ENCODE measurements around the gene USP2.
A peak's percentile ranks its signal among the peaks of the same experiment; 100 is the strongest.

The USP2 gene

GRCh38 chr11:119418759-119419158 is 37.3 kb upstream of the USP2 start:
- H3K4me3 ChIP-seq (ENCODE audit: low read depth, low read length) = no peak overlapping the region
- no peak for DNase-seq (ENCODE audit: low read depth, low spot score)
- no peak for TF ChIP-seq CTCF (IDR thresholded peaks at IDR 0.05; ENCODE audit: low read depth, low read length)
- in situ Hi-C loops (cut with HindIII; ENCODE audit: low sequenced_read_pairs) = no loop called here

GRCh38 chr11:119417726-119418540 is 36.4 kb upstream of the USP2 start:
- in situ Hi-C loops (cut with HindIII; ENCODE audit: low sequenced_read_pairs) = no loop called here
- no peak overlapping the region for H3K4me3 ChIP-seq (ENCODE audit: low read depth, low read length)
- no peak for TF ChIP-seq CTCF (IDR thresholded peaks at IDR 0.05; ENCODE audit: low read depth, low read length)
- peak; percentile 85 for DNase-seq (ENCODE audit: low read depth, low spot score)

GRCh38 chr11:119416606-119417580 is 35.4 kb upstream of the USP2 start:
- in situ Hi-C loops (cut with HindIII; ENCODE audit: low sequenced_read_pairs) = no loop called here
- H3K4me3 ChIP-seq (ENCODE audit: low read depth, low read length) = no peak overlapping the region
- TF ChIP-seq CTCF (IDR thresholded peaks at IDR 0.05; ENCODE audit: low read depth, low read length) = no peak
- peak; percentile 32 for DNase-seq (ENCODE audit: low read depth, low spot score)

- DNase-seq (ENCODE audit: low read depth, low spot score) = no peak
- H3K4me3 ChIP-seq (ENCODE audit: low read depth, low read length) = no peak overlapping the region
- TF ChIP-seq CTCF (IDR thresholded peaks at IDR 0.05; ENCODE audit: low read depth, low read length) = no peak
- in situ Hi-C loops (cut with HindIII; ENCODE audit: low sequenced_read_pairs) = no loop called here
Measured at GRCh38 chr11:119415966-119416365, 34.5 kb upstream of the USP2 start.

- in situ Hi-C loops (cut with HindIII; ENCODE audit: low sequenced_read_pairs) = no loop called here
- TF ChIP-seq CTCF (IDR thresholded peaks at IDR 0.05; ENCODE audit: low read depth, low read length) = no peak
- H3K4me3 ChIP-seq (ENCODE audit: low read depth, low read length) = no peak overlapping the region
- DNase-seq (ENCODE audit: low read depth, low spot score) = no peak
Measured at GRCh38 chr11:119415517-119415916, 34.0 kb upstream of the USP2 start.

- in situ Hi-C loops (cut with HindIII; ENCODE audit: low sequenced_read_pairs) = no loop called here
- H3K4me3 ChIP-seq (ENCODE audit: low read depth, low read length) = no peak overlapping the region
- DNase-seq (ENCODE audit: low read depth, low spot score) = no peak
- TF ChIP-seq CTCF (IDR thresholded peaks at IDR 0.05; ENCODE audit: low read depth, low read length) = no peak
Measured at GRCh38 chr11:119414734-119415133, 33.2 kb upstream of the USP2 start.

Measured in astrocyte of the spinal cord (primary cell).